GM21737 (cell line): ENCODE measurements around the gene ENTPD8.
A peak's percentile ranks its signal among the peaks of the same experiment; 100 is the strongest.

Experiments used
- ATAC-seq: cut with Tn5 transposase; IDR thresholded peaks from one replicate; pipeline ENCODE4 v1.9.1; 2021; ENCODE audit warnings: mild to moderate bottlenecking, moderate library complexity; ENCODE audit not compliant: unreplicated experiment

ENTPD8 gene

GRCh38 chr9:137433349-137433915 is 7.7 kb downstream of the ENTPD8 start:
- ATAC-seq = no peak

DNA sequence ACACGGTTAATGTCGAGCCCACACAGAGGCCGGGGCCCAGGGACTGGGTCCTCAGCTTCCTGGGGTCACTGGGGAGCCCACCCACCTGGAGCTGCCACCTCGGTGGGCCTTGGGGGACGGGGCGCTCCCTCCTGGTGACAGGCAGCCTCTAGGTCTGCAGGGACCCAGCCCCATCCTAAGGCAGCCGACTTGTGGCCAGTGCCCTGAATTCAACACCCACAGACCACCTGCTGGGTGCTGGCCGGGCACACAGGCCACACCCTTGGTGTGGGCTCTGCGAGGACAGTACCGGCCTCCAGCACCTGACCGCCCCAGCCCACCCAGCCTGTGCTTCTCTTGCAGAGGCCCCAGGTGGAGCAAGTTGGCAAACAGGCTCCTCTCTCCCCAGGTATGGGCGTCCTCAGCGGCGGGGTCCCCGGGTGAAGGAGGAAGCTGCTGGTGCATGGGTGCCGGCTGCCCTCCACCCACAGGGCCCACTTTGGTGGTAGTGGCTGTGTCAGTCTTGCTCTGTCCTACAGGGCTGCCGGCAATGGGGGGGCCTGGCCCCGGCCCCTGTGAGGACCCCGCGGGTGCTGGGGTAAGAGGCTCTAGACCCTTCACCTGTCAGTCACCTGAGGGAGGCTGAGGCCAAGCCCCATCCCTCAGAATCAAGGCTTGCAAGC is 8.3 kb downstream of the ENTPD8 start:
- no peak for ATAC-seq

DNA sequence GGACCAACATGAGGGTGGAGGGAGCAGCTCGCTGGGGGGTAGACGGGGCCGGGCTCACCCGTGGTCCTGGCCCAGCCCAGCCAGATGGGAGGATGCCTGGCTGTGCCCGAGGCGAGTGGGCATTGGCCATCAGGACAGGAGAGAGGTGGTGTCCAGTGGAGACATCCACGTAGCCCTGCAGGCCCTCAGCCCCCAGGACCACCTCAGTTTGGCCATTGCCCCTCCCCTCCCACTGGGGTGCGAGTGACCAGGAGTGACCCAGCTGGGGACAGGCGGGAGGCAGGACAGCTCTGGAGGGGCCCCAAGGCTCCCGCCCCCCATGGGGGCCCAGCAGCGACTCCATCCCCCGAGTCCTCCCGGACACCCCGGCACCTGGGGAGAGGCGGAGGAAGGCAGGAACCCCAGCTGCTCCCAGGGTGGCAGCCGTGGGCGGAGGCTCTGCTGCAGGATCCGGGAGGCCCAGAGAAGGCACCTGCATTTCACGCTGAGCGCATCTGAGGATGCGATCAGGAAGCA is 9.7 kb downstream of the ENTPD8 start:
- ATAC-seq = no peak

DNA sequence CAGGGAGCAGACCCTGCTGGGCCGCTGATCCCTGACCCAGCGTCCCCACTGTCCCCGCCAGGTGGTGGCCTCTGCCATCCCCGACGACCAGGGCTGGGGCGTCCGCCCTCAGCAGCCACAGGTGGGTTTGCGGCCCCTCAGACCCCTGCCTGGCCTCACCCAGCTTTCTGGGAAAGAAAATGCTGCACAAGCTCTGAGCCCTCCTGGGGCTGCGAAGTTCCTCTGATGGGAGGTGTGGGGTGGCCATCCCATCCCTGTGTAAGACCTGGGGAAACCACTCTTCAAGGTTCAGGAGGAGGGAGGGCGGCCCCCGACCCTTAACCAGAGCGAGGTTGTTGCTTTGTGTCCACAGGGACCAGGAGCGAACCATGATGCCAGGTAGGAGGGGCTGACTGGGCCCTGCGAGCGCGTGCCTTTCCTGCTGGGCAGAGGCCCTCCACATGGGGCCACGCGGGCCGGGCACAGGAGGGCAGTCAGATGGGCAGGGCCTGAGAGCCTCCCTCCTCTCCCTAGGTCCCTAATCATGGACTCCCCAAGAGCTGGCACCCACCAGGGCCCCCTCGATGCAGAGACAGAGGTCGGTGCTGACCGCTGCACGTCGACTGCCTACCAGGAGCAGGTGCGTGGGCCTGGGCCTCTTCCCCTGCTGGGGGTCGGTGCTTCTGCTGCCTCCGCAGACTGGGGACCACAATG is 10.3 kb downstream of the ENTPD8 start:
- no peak for ATAC-seq

- no peak for ATAC-seq
Measured at GRCh38 chr9:137429974-137430722, 11.0 kb downstream of the ENTPD8 start.

DNA sequence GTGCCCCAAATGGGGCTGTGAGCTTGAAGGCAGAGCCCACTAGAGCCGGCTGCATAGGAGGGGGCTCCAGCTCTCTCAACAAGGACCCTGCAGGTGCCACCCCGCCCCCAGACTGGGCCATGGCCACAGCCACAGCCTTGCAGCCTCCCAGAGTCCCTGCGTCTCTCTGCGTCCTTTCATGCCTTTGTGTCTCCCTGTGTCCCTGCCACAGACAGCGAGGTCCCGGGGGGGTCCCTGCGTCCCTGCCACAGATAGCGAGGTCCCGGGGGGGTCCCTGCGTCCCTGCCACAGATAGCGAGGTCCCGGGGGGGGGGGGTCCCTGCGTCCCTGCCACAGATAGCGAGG is 11.6 kb downstream of the ENTPD8 start:
- ATAC-seq = no peak

- no peak for ATAC-seq
Measured at GRCh38 chr9:137428841-137429545, 12.2 kb downstream of the ENTPD8 start.

DNA sequence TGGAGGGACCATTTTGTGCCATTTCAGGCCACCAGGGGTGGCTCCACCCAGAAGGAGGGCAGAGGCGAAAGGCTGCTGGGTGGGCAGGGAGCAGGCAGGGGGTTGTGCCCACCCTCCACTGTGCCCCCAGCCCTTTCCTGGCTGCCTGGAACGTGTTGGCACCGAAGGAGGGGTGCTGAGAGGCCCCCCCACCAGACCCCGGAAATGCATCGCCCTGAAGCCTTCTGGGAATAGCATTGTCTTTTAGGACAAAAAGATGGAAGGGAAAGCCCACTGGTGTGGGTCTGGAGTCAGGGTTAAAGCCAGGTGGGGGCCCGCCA is 12.9 kb downstream of the ENTPD8 start:
- no peak for ATAC-seq

DNA sequence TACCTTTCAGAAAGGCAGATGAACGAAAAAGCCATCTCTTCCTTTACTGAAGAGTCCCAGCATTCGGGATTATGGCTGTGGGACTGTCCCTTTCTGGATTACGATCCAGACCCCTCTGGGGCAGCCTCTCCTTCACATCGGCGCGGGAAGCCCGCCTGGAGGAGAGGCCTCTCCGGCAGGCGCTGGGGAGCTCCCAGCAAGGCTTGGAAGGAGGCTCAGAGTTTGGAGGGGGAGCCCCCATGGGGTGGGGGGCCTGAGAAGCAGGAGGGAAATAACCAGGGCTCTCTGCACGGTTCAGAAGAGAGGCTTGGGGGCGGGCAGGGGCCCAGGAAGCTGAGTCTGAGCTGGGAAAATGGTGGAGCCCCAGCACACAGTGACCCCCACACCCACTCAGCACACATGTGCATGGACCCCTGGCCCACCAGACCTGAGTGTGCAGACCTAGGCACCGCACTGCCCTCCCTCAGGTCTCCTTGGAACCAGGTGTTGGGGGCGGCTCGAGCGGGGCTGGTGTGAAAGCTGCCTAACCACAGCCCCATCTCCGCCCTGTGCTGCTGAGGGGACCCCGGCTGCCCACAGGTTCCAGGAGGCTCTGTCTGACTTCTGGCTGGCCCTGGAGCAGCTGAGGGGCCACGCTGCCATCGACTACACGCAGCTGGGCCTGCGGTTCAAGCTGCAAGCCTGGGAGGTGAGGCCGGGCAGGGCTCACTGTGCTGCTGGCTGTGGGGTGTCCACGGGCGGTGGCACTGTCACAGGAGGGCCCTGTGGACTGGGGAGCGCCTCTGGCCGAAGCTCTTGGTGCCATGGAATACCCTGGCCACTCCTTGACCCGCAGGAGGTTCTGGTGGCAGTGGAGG is 13.5 kb downstream of the ENTPD8 start:
- no peak for ATAC-seq

GRCh38 chr9:137426018-137426681 is 15.0 kb downstream of the ENTPD8 start:
- ATAC-seq = no peak

DNA sequence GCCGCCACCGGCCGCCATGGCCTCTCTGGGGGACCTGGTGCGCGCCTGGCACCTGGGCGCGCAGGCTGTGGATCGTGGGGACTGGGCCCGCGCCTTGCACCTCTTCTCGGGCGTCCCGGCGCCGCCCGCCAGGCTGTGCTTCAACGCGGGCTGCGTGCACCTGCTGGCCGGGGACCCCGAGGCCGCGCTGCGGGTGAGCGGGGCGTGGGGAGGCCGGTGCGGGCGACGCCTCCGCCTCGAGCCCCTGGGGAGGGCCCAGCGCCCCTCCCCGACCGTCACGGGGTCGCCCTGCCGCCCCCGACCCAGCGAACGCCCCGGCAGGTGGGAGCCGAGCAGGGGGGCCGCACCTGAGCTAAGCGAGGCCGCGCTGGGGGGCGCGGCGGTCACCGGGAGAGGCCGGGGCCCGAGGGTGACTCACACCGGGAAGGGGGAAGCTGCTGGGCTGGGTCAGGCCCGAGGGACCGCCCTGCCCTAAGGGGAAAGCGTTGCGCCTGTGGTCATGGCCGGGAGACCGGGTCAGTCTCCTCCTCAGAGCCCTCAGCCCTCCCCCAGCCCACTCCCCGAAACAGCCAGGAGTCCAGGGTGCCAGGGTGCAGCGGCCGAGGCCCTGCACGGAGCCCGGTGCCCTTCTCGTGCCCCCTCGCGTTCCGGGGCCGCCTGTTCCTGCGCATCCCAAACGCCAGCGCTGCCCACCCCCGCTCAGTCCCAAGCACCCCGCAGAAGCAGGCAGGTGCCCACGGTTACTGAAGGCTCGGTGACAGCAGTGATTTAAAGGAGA is 17.5 kb downstream of the ENTPD8 start:
- ATAC-seq = peak; percentile 9

GRCh38 chr9:137422604-137423513 is 18.3 kb downstream of the ENTPD8 start, which contains the start of the genes EXD3 and NOXA1:
EXD3 (minus strand) TSS chr9:137423162; CDS start chr9:137395357, 27,805 bp downstream.
NOXA1 (plus strand) TSS chr9:137423393; CDS start chr9:137423530, 137 bp downstream.
- peak; percentile 86 for ATAC-seq

GRCh38 chr9:137421838-137422603 is 19.1 kb downstream of the ENTPD8 start:
- ATAC-seq = no peak

GRCh38 chr9:137417161-137418021 is 23.8 kb downstream of the ENTPD8 start:
- ATAC-seq = no peak

GRCh38 chr9:137416563-137417151 is 24.5 kb downstream of the ENTPD8 start:
- ATAC-seq = no peak
